SK-N-SH (cell line): ENCODE data around the gene CD200. TPM values are rescaled to one million over a fixed set of nuclear protein-coding genes. Genes with fewer than 3 reads are reported as not detected.

Source experiments
- CTCF ChIA-PET: fragments of 300-600, 350-600 bp; formaldehyde crosslinking; extraction: SDS; loops from one replicate; lab custom pipeline; 2021; lab: Yijun Ruan, JAX
- POLR2A ChIA-PET: fragments of 350-600 bp; sonication (Branson Sonifier 250); formaldehyde crosslinking; extraction: SDS; loops from one replicate; lab custom pipeline; 2020; ENCODE audit warnings: antibody characterized with exemption, inconsistent platforms; lab: Yijun Ruan, JAX
- DNase-seq: peaks from one replicate; pipeline ENCODE4 v3.0.0; 2012
- H2AFZ ChIP-seq: fragments of 200-600 bp; sonication (generic); 2 replicates; pipeline ENCODE4 v1.8.1; 2016; ENCODE audit warnings: antibody characterized with exemption, mild to moderate bottlenecking, low read depth
- H3F3A ChIP-seq: fragments of 200-600 bp; sonication (generic); replicated peaks from 2 replicates; pipeline ENCODE3; 2016; ENCODE audit warnings: antibody characterized with exemption, mild to moderate bottlenecking; ENCODE audit not compliant: insufficient read depth
- H3K27ac ChIP-seq, 2 experiments: fragments of 200-500 bp in 1 of 2; fragments of 200-600 bp in 1 of 2; sonication (Bioruptor generic) in 1 of 2; sonication (generic), shearing (Covaris generic) in 1 of 2; 2 replicates each; pipeline versions ENCODE4 v1.5.1 to v1.6.1; 2014 to 2016; ENCODE audit warnings: low read depth in 2 of 2, inconsistent platforms in 1 of 2, low read length in 1 of 2, mild to moderate bottlenecking in 1 of 2, mixed read lengths in 1 of 2
- H3K27me3 ChIP-seq: fragments of 200-600 bp; sonication (generic), shearing (Covaris generic); 2 replicates; pipeline ENCODE4 v1.6.1; 2016; ENCODE audit warnings: mixed run types; ENCODE audit not compliant: insufficient read depth
- H3K36me3 ChIP-seq, 2 experiments: fragments of 200-500 bp in 1 of 2; fragments of 200-600 bp in 1 of 2; sonication (Bioruptor generic) in 1 of 2; sonication (generic) in 1 of 2; replicated peaks in 1 of 2; 2 replicates each; pipeline versions ENCODE3 to v1.5.1; 2014 to 2016; ENCODE audit warnings: low read length in 1 of 2, mild to moderate bottlenecking in 1 of 2; ENCODE audit not compliant: insufficient read depth in 2 of 2, control insufficient read depth in 1 of 2
- H3K4me1 ChIP-seq, 2 experiments: fragments of 200-500 bp in 1 of 2; fragments of 200-600 bp in 1 of 2; sonication (Bioruptor generic) in 1 of 2; sonication (generic), shearing (Covaris generic) in 1 of 2; 2 replicates each; pipeline versions ENCODE4 v1.5.1 to v1.6.1; 2014 to 2016; ENCODE audit warnings: low read depth in 1 of 2, low read length in 1 of 2, mixed run types in 1 of 2; ENCODE audit not compliant: insufficient read depth in 2 of 2, control insufficient read depth in 1 of 2
- H3K4me2 ChIP-seq: fragments of 200-600 bp; sonication (generic), shearing (Covaris generic); 2 replicates; pipeline ENCODE4 v1.6.1; 2017; ENCODE audit warnings: mixed run types
- H3K4me3 ChIP-seq, 2 experiments: fragments of 200-500 bp in 1 of 2; fragments of 200-600 bp in 1 of 2; sonication (Bioruptor generic) in 1 of 2; sonication (generic), shearing (Covaris generic) in 1 of 2; 2 replicates each; pipeline versions ENCODE4 v1.5.1 to v1.8.1; 2014 to 2016; ENCODE audit warnings: low read depth in 2 of 2, inconsistent platforms in 1 of 2, low read length in 1 of 2, mild to moderate bottlenecking in 1 of 2, mixed read lengths in 1 of 2, moderate library complexity in 1 of 2
- H3K79me2 ChIP-seq: fragments of 200-600 bp; sonication (generic); 2 replicates; pipeline ENCODE4 v1.8.1; 2017; ENCODE audit warnings: mild to moderate bottlenecking; ENCODE audit not compliant: insufficient read depth
- H3K9ac ChIP-seq: fragments of 200-600 bp; sonication (generic); 2 replicates; pipeline ENCODE4 v1.6.1; 2017; ENCODE audit warnings: mixed run types
- H3K9me2 ChIP-seq: fragments of 200-600 bp; sonication (generic); 2 replicates; pipeline ENCODE4 v1.6.1; 2017; ENCODE audit warnings: mixed run types
- H3K9me3 ChIP-seq: fragments of 200-600 bp; sonication (generic); 2 replicates; pipeline ENCODE4 v1.6.1; 2017; ENCODE audit warnings: mixed run types, mild to moderate bottlenecking, moderate library complexity
- H4K20me1 ChIP-seq: fragments of 200-600 bp; sonication (generic); 2 replicates; pipeline ENCODE4 v1.6.1; 2017; ENCODE audit warnings: mild to moderate bottlenecking, mixed run types; ENCODE audit not compliant: insufficient read depth
- ELF1 ChIP-seq: IDR thresholded peaks from 2 replicates; pipeline ENCODE4 v1.4.0; 2012
- EP300 ChIP-seq, 2 experiments: IDR thresholded peaks; 2 replicates each; pipeline versions ENCODE4 v1.4.0 to v1.6.1; 2012; ENCODE audit warnings: borderline replicate concordance in 1 of 2, low read depth in 1 of 2, low read length in 1 of 2
- FOXJ3 ChIP-seq: sonication (generic); formaldehyde crosslinking; IDR thresholded peaks from 2 replicates; pipeline ENCODE4 v1.5.1; 2020; ENCODE audit warnings: mild to moderate bottlenecking, missing genetic modification reagents
- FOXM1 ChIP-seq: IDR thresholded peaks from 2 replicates; pipeline ENCODE4 v1.4.0; 2012; ENCODE audit warnings: low read depth, mild to moderate bottlenecking
- MEF2A ChIP-seq: IDR thresholded peaks from 2 replicates; pipeline ENCODE4 v1.4.0; 2012; ENCODE audit warnings: low read depth, borderline replicate concordance
- RXRA ChIP-seq: IDR thresholded peaks from 2 replicates; pipeline ENCODE4 v1.4.0; 2012; ENCODE audit warnings: low read depth, mild to moderate bottlenecking, borderline replicate concordance
- SIN3A ChIP-seq: IDR thresholded peaks from 2 replicates; pipeline ENCODE4 v1.6.1; 2012; ENCODE audit warnings: low read depth, mild to moderate bottlenecking, low read length, moderate library complexity, borderline replicate concordance
- SMC3 ChIP-seq: IDR thresholded peaks from 2 replicates; pipeline ENCODE4 v1.6.1; 2012; ENCODE audit warnings: low read depth, low read length, improper control_type of control experiment
- TEAD4 ChIP-seq: IDR thresholded peaks from 2 replicates; pipeline ENCODE4 v1.4.0; 2012; ENCODE audit warnings: mild to moderate bottlenecking, borderline replicate concordance; ENCODE audit not compliant: insufficient read depth
- YY1 ChIP-seq: IDR thresholded peaks from 2 replicates; pipeline ENCODE4 v1.4.0; 2012; ENCODE audit warnings: low read depth, mild to moderate bottlenecking
- WGBS: methylation state at CpG from one replicate; pipeline ENCODE4 v1.1.6; 2017; ENCODE audit warnings: low lambda C conversion rate; 5-methylcytosine and 5-hydroxymethylcytosine counted together
- polyA plus RNA-seq, 3 experiments: library from polyadenylated mRNA; depleted of rRNA; stranded (reverse); fragments of >200 nt; gene quantifications; 2 replicates each; pipeline ENCODE4 v1.2.3, GENCODE V29; 2012
- TF ChIP-seq, protein P1 (sequence below): IDR thresholded peaks from 2 replicates; pipeline ENCODE4 v1.4.0; 2012; ENCODE audit warnings: low read depth, borderline replicate concordance
- TF ChIP-seq, protein P2 (sequence below): fragments of 150-350 bp; IDR thresholded peaks from 2 replicates; pipeline ENCODE4 v1.6.1; 2016; ENCODE audit warnings: mild to moderate bottlenecking, low read depth, low read length
- TF ChIP-seq, protein P3 (sequence below): IDR thresholded peaks from 2 replicates; pipeline ENCODE4 v1.6.1; 2012; ENCODE audit warnings: mild to moderate bottlenecking, low read depth, low read length, moderate library complexity

CD200 gene
- polyA plus RNA-seq, 1 of the 3 experiments (the other 2 are of a cell fraction): 1.1 TPM

DNA sequence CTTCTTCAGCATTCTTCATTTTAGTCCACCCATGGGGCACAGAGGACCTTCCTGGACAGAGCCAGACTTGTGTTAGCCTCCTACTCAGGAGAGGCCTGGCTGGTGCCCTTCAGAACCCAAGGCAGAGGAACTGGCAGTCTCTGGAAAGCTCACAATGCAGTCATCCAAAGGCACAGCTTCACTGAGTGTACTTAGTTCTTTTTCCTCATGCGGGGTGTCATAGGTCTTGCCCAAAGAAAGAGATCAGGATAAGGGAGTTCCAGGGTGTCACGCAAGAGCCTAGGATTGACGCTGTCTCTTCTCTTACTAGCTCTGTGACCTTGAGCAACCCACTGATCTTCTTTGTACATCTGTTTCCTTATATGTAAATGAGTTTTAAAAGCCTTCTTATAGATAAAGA is 58.7 kb downstream of the CD200 start:
- Histone ChIP-seq H3K9ac (peak overlapping the region; percentile 51), H3K27ac (peak overlapping the region; percentile 74 to 84; a peak in 3 of 4 replicates), H4K20me1 (no peaks in the 10 kb centered on the region), H3F3A (peaks cover 7% of the 10 kb centered on the region), H2AFZ (peak overlapping the region; percentile 74; the same call in 1 of the 2 replicates)
- WGBS: 83% methylated on average over 3 of the region's 3 CpGs
- DNase-seq: no peak
- TF ChIP-seq FOXJ3 (no peak), TEAD4 (peak; percentile 2; the same call in 1 of the 2 replicates), RXRA (no peak), FOXM1 (no peak), SMC3 (no peak), YY1 (no peak), EP300 (IDR thresholded peaks at IDR 0.05; ENCODE audit: borderline replicate concordance in 1 of 2, low read depth in 1 of 2, low read length in 1 of 2) (no peak), SIN3A (no peak), ELF1 (no peak), MEF2A (no peak)
- TF ChIP-seq, protein P1, sequence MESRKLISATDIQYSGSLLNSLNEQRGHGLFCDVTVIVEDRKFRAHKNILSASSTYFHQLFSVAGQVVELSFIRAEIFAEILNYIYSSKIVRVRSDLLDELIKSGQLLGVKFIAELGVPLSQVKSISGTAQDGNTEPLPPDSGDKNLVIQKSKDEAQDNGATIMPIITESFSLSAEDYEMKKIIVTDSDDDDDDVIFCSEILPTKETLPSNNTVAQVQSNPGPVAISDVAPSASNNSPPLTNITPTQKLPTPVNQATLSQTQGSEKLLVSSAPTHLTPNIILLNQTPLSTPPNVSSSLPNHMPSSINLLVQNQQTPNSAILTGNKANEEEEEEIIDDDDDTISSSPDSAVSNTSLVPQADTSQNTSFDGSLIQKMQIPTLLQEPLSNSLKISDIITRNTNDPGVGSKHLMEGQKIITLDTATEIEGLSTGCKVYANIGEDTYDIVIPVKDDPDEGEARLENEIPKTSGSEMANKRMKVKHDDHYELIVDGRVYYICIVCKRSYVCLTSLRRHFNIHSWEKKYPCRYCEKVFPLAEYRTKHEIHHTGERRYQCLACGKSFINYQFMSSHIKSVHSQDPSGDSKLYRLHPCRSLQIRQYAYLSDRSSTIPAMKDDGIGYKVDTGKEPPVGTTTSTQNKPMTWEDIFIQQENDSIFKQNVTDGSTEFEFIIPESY: no peak
- TF ChIP-seq, protein P2, sequence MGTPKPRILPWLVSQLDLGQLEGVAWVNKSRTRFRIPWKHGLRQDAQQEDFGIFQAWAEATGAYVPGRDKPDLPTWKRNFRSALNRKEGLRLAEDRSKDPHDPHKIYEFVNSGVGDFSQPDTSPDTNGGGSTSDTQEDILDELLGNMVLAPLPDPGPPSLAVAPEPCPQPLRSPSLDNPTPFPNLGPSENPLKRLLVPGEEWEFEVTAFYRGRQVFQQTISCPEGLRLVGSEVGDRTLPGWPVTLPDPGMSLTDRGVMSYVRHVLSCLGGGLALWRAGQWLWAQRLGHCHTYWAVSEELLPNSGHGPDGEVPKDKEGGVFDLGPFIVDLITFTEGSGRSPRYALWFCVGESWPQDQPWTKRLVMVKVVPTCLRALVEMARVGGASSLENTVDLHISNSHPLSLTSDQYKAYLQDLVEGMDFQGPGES: no peak
- TF ChIP-seq, protein P3, sequence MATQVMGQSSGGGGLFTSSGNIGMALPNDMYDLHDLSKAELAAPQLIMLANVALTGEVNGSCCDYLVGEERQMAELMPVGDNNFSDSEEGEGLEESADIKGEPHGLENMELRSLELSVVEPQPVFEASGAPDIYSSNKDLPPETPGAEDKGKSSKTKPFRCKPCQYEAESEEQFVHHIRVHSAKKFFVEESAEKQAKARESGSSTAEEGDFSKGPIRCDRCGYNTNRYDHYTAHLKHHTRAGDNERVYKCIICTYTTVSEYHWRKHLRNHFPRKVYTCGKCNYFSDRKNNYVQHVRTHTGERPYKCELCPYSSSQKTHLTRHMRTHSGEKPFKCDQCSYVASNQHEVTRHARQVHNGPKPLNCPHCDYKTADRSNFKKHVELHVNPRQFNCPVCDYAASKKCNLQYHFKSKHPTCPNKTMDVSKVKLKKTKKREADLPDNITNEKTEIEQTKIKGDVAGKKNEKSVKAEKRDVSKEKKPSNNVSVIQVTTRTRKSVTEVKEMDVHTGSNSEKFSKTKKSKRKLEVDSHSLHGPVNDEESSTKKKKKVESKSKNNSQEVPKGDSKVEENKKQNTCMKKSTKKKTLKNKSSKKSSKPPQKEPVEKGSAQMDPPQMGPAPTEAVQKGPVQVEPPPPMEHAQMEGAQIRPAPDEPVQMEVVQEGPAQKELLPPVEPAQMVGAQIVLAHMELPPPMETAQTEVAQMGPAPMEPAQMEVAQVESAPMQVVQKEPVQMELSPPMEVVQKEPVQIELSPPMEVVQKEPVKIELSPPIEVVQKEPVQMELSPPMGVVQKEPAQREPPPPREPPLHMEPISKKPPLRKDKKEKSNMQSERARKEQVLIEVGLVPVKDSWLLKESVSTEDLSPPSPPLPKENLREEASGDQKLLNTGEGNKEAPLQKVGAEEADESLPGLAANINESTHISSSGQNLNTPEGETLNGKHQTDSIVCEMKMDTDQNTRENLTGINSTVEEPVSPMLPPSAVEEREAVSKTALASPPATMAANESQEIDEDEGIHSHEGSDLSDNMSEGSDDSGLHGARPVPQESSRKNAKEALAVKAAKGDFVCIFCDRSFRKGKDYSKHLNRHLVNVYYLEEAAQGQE: peak; percentile 49; the same call in 1 of the 2 replicates
- TF ChIP-seq, all 33 proteins: peak for 2
- Histone ChIP-seq H3K79me2 (no peaks in the 10 kb centered on the region), H3K36me3 (no peaks in the 10 kb centered on the region), H3K4me3 (no peak overlapping the region), H3K9me3 (no peaks in the 10 kb centered on the region), H3K4me2 (peak overlapping the region; percentile 36), H3K27me3 (no peaks in the 10 kb centered on the region), H3K4me1 (0 out of 4 replicates have a peak, but pooled peaks cover 0 to 5% of the 10 kb centered on the region in 2 experiments), H3K9me2 (no peaks in the 10 kb centered on the region)
- ChIA-PET CTCF (interaction anchor here (1.4 kb wide), 1 partner anchor 98 kb away, joined by 3 read pairs; no protein-coding TSS in a partner anchor), POLR2A (no interaction called here)
